NCI-H128 (cell line): ENCODE measurements around the gene SPTB.

Experiments used
- DNase-seq: peaks from one replicate; lab custom pipeline; 2025; ENCODE audit not compliant: unreplicated experiment; lab: John Stamatoyannopoulos, UW

SPTB gene

DNA sequence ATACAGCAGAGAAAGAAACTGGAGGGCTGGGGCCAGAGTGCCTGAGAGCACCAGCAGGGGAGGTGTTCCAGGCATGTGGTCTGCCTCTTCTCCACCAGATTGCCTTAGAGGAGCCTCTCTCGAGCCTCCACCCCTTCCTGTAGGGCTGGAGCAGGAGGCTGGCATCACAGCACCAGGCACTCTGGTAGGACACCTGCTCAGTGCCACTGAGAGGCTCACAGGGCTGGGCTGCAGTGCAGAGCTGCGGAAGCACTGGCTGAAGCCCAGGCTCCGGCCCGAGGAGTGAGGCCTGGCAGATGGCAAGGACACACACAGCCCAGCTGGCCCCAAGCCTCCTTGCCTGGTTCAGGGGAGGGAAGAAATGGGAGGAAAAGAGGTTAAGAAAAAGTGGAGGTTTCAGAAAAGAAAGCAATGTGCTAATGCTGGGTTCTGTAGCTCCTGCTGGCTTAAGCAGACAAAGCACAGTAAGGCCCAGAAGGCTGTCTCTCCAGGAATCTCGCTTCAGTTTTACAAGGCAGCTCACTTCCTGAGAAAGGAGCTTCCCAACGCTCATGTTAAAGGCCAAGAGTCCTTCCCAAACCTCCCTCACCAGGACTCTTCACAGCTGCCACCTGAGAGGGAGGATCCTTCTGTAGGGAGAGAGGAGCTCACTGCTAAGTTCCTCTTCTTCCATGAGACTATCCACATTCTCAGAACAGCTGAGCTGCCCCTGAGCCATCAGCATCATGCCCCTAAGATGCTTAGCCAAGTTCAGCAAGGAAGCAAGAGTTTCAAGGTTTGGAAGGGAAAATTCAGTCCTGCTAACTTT, 23.8 kb downstream of the SPTB start:
- DNase-seq: no peak

DNA sequence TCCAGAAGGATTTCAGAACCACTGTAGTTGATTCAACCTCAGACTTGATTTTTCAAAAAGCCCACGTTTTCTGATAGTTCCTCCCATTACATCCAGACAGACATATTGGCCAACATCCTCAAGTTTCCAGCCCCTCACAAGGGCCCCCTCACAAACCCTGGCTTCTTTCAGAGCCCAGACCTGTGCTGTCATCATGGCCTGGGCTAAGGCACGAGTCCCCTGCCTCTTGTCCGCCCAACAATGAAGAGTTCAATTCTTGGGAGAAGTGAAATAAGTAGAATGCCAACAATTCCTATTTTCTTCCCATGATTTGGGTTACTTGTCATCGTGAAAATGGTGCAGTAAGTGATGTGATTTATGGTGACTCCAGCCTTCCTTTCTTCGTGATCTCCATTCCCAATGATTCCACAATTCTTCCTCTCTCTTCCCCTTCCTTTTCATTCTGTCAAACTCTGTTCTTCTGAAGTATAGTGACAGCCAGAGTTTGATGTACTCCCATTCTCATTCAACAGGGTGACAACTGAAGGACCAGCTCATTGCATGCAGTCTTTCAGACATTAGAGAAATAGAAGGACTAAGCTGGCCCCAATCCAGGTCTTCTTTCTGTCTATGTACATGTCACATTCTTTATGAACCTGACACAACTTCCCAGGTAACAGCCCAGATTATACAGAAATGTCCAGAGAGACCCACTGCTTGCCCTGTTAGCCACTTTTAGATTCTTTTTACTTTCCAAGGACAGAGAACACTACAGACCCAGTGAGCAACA, 29.2 kb downstream of the SPTB start:
- no peak for DNase-seq

DNA sequence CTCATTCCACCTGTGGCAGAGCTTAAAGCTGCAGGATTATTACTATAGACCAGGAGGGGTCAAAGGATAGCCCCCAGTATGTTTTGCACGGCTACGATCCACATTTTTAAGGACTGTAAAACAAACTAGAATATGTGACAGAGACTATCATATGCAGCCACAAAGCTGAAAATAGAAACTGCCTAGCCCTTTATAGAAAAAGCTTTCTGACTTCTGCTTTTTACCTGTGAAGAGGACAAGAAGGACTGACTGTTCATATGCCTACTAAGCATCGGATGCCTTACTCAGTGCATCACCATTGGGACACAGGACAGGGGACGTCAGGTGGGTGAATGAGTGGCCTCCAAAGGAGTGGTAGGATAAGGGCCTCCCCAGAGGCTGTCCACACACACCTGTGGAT, 29.8 kb downstream of the SPTB start:
- no peak for DNase-seq

DNA sequence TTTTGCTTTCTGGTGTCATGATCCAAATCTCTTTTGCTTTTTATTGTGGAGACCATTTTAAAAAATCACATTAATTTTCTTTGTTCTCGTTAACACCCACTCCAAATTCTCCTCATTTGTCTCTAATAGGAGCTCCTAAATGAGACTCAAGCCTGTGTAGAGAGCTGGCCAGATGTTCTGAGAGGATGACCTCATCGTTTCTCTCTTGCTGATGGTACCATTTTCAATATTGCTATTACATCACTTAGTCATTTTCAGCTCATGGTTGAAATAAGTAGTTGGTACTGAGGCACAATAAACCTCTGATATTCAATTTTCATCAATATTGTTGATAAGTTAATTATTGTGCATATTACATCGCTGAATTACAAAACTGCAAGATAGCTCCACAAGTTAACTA, 31.5 kb downstream of the SPTB start:
- DNase-seq: no peak

DNA sequence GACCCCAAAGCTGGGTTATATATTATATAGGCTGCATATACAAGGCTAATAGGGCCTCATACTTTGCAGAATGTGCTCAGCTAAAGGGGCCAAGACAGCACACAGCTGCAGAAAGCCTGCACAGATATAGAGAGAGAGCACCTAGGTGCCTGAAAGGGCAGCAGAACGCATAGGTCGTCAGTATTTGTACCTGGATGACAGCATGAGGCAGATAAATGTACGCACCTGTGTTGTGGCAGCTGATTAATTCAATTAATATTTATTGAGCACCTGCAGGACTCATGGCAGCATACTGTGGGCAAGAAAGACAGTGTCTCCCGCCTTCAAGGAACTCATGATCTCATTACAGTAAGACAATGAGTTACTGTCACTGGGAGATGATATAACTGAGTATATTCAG, 33.4 kb downstream of the SPTB start:
- DNase-seq: no peak

DNA sequence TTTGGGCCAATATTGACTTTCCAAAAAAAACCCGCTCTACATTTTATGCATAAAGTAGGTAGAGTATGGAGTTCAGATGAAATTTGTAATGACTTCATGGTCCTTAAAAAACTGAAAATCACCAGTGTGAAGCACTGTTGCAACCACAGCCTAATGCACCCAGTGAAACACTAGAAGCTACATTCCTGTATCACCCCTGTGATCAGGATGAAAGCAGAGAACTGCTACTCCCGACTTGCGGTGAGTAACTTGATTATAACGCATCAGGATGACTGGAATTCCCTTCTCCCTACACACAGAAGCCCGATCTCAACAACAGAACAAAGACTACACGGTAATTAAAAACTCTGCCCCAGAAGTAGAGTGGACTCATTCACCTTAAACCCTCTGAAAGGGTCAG, 33.8 kb downstream of the SPTB start:
- DNase-seq: no peak

DNA sequence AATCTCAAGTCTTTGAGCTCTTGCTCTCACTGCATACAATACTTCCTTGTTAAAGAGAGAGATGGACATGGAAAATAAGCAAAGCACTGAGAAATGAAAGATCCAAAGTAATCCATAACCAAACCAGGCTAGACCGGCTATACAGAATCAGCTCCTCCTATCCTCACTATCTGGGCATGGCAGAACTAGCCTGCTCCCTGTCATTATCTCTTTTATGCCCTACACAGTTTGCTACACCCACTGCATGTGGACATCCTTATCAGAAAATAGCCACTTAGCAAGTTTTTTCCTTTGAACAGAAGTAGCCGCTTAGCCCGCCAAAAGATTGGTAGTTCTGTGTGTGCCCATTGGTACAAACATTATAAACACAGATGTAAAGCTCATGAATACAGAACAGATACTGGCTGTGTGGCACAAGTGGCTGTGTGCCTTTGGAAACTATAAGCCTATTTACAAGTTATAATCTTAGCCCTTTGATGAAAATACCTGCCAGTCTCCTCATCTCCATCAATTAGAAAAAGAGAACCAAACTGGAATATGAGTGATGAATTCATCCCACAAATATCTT, 34.7 kb downstream of the SPTB start:
- DNase-seq: no peak

DNA sequence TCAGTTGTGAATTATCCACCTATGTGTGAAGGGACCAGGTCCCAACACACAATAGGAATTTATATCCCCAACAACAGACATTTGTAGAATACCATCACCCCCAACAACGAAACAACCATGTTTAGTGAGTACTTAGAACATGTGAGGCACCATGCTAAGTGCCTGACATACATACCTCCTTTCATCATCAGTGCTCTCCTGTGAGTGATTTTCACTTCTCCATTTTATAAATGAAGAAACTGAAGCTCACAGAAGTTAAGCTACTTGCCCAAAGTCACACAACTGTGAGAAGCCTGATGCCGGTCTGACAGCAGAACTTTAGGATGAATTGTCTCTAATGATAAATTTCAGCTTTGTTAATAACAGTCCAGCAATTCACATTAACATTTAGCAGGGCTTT, 35.4 kb downstream of the SPTB start:
- no peak for DNase-seq

DNA sequence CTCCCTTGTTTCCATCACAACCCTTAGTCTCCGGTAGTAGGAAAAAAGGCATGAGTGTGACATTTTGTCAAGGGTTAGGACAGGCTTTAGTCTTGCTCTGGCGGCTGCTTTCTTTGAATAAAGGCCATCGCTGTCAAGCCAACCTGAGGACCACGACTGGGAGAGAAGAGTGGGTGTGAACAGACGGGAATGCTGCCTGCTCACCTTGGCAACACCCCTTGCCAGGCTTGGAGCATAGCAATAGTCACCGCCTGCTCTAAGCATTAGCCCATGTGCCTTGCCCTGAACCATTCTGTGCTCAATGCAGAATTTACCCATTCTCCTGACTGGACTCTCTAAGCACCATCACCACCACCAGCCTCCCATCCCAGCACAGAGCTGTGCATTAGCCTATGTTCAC, 36.2 kb downstream of the SPTB start:
- no peak for DNase-seq

DNA sequence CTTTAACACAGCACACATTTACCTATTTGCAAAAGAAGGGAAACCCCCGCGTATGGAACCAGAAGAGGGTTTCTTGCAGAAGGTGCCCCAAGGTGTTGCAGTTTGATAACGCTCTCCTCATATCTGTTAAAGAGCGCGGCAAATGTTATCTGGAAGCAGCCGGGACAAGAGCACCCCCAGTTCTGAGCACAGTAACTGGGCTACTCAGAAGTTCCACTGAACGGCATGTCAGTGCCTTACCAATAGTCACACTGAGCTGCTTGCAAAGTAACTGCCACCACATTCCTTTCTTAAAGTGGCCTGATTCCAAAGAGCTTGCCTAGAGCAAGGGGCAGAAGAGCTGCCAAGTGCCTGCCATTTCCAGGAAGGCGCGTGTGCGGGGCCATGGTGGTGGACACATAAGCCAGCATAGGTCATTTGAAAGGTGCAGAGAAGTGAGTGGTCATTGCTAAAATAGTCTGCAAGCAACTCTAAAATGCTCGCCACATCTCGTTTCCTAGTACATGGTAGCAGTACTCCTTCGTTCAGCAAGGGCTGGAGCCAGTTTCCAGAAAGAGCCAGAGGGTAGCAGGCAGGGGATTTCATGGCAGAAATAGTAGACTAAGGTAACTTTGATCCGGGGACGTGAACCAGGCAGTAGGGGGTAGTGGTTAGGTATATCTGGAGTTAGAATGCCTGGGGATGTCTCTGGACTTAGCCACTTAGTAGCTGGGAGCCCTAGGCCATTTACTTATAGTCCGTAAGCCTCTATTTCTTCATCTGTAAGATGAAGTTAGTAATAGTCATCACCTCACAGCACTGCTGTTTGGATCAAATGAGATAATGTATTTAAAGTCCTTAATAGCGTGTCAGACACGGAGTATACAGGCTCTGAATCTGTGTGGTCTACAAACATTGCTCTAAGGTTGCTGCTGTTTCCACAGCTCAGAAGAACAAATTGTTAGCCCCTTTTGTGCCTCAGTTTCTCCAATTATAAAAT, 37.6 kb downstream of the SPTB start:
- DNase-seq: no peak

DNA sequence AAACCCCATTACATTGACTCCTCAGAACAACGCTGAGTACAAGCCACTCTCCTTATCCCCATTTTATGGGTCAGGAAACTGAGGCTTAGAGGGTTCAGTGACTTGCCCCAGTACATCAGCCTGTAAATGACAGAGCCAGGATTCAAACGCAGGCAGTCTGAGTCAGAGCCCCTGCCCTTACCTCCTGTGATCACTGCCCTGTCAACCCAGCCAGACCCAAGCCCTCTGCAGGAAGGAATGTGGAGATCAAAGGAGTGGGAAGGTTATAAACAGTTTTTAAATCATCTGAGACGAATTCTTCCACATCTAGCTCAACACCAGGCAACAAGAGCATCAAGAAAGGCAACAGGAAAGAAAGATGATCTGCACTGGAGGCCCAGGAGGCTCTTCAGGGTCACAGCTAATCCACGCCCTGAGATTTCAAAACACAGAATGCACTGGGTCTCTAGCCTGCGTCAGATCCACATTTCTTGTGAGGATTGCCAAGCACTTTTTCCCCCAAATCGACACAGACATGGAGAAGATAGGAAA, 38.5 kb downstream of the SPTB start:
- DNase-seq: no peak

DNA sequence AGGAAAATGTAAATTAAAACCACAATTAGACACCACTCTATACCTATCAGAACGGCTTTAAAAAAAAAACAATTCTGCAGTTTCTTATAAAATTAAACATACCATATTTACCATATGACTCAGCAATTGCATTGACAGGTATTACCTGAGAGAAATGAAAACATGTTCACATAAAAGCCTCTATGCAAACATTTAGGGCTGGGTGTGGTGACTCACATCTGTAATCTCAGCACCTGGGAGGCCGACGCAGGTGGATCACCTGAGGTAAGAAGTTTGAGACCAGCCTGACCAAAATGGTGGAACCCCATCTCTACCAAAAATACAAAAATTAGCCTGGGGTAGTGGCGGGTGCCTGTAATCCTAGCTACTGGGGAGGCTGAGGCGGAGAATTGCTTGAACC, 41.1 kb downstream of the SPTB start:
- no peak for DNase-seq

DNA sequence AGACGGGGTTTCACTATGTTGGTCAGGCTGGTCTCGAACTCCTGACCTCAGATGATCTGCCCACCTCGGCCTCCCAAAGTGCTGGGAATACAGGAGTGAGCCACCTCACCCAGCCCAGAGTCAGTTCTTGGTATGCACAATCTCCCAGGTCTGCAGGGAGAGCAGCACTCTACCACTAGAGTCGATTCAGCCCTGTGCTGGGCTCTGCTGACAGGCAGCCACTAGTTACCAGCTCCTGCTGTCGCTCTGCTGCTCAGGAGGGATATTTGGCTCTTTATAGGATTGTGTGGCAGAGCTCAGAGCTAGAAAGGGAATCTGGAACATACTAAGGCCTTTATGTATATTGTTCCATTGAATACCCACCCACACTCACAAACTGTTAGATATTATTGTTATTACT, 44.3 kb downstream of the SPTB start:
- no peak for DNase-seq

DNA sequence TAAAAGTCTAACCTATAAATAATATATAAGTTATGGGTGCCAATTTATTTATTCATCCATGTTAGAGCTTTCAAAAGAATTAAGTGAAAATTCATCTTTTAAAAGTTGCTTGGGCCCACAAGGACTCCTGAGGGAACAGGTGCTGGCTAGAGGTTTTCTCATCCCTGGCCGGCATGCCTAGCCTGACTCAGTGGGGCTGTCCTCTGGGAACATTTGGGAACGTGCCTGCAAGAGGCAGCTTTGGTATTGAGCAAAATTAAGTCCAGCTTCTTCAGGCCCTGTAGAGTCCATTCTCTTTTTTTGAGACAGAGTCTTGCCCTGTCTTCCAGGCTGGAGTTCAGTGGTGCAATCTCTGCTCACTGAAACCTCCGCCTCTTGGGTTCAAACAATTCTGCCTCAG, 44.7 kb downstream of the SPTB start:
- DNase-seq: no peak

DNA sequence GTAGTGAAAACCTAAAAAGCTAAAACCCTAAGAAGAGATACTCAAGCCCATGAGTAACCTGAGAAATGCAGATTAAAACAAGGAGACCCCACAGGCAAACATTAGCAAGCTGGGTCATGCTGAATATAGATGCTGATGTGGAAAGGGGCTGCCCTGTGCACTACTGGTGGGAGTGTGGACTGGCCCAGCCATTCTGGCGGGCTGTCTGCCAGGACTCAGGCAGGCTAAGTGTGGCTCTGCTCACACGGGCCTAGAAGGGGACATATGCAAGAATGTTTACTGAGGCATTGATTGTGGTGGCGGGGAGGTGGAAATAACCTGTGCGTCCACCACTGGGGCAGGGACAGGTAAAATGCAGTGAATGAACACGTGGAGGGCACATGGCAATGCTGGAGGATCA, 48.3 kb downstream of the SPTB start:
- no peak for DNase-seq

DNA sequence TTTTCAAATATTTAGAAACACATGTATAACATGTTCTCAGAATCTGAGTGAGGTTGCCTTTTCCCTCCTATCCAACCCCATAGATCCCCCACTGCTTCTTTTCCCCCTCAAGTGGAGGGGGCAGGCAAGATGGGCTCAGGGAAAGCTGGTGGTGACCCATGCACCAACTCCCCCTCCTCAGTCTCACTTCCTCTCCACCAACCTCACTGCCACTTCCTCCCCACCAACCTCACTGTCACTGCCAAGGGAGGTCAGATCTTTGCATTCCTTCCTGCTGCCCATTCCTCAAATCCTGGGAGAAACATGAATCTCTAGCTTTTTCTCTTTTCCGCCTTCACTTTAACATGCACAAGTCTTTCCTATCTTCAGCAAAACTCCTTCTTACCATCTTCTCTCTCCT, 48.7 kb downstream of the SPTB start:
- DNase-seq: no peak

DNA sequence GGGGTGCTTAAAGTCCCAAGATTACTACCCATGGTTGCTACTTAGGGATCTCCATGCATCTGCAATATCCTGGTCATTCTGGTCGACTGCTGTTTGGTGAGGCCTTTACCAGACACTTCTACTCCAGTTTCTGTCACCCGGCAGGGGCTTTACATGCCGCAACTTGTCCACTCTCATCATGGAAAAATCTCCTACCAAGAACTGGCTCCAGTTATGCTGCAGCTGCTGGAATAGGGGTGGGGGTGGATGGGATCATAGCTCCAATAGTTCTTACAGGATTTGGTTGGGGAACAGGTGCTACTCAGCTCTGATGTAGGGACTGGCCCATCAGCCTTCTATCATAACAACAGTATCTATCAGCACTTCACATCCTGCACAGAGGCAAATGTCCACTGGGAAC, 51.6 kb downstream of the SPTB start:
- DNase-seq: no peak

DNA sequence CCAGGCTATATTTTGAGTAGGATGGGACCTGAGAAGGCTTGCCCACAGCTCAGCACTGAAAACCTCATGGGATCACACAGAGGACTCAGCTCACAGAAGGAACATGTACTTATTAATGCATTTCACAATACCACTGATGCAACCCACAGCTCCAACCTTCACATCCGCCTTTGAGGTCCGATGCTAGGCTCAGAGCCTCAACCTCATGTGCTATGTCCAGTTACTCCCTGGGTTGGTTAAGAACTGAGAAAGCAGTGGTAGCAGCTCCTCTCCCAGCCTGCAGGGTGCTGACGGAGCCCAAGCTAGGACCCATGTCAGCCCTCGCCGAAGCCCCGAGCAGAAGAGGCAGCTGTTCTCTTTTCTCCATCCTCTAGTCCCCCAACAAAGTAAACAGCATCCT, 52.9 kb downstream of the SPTB start:
- no peak for DNase-seq

DNA sequence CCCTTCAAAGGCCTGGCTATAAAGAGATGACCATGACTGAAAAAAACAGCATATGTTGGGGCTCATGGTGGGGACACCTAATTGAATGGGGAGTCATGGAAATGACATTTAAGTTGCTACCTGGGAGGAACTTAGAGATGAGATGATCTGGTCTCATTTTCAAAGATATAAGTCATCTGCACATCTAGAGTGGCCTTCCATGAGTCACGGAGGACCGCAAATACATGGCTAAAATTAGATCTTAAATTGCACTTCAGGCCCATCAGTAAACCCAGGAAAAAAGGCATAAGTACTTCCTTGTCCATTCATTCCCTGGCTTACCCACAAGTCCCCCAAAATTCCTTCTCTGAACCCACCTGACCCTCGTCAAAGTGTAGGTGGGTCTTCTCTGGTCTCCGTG, 53.4 kb downstream of the SPTB start:
- DNase-seq: no peak

DNA sequence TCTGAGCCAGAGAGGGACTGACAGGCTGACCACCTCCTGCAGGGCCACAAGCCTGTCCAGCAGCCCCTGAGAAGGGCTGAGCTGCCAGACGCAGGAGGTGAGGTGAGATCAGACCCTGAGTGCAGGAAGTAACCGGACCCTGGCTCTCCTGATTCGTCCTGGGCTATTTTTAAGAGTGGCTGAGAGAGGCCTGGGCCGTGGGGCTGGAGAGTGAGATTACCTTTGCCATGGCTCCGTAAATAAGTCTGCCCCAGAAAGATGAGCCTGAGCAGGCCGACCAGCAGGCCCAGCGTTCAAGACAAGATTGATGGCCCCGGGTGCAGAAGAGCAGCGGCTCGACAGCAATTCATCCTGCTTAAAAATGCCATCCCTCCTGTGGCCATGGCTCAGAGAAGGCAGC, 54.2 kb downstream of the SPTB start:
- no peak for DNase-seq

DNA sequence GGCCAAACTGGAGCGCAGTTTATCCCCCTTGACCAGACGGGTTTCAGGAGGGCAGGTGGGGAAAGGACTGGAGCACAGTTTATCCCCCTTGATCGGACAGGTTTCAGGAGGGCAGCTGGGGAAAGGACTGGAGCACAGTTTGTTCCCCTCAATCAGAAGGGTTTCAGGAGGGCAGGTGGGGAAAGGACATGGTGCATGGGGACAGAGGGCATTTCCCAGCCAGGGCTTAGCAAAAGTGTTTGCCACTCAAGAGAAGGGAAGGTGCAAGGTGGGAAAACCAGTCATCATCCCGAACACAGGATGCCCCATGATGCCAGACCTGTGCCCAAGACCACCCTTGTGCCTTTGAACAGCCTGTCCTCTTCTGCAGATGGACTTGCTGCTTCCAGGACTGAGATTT, 54.7 kb downstream of the SPTB start:
- no peak for DNase-seq
